SU-DHL-6 (cell line): ENCODE data around the gene DYSF.

Experiments used
- H2AFZ ChIP-seq: fragments of 200-600 bp; sonication (generic); 2 replicates; pipeline ENCODE4 v1.6.1; 2014; ENCODE audit warnings: low read depth, mild to moderate bottlenecking, moderate library complexity, mixed read lengths, antibody characterized with exemption, low read length; ENCODE audit not compliant: severe bottlenecking
- H3F3A ChIP-seq: fragments of 200-600 bp; shearing (Covaris generic); 2 replicates; pipeline ENCODE4 v1.6.0; 2016; ENCODE audit warnings: antibody characterized with exemption, mild to moderate bottlenecking; ENCODE audit not compliant: insufficient read depth
- H3K27ac ChIP-seq: fragments of 200-600 bp; sonication (generic); 2 replicates; pipeline ENCODE4 v1.5.1; 2016; ENCODE audit warnings: low read depth, mild to moderate bottlenecking, low read length, moderate library complexity, mixed read lengths
- H3K27me3 ChIP-seq: fragments of 200-600 bp; sonication (generic), shearing (Covaris generic); 2 replicates; pipeline ENCODE4 v1.6.0; 2014; ENCODE audit warnings: mild to moderate bottlenecking, low read length
- H3K36me3 ChIP-seq: fragments of 200-600 bp; sonication (generic); 2 replicates; pipeline ENCODE4 v1.6.1; 2014; ENCODE audit warnings: mild to moderate bottlenecking, low read length, mixed read lengths
- H3K4me2 ChIP-seq: fragments of 300-600, 200-600 bp; shearing (Covaris generic), sonication (generic); 2 replicates; pipeline ENCODE4 v1.6.0; 2014; ENCODE audit warnings: low read length, low read depth, mild to moderate bottlenecking; ENCODE audit not compliant: poor library complexity, severe bottlenecking
- H3K4me3 ChIP-seq: fragments of 200-600 bp; sonication (generic); 2 replicates; pipeline ENCODE4 v1.5.1; 2014; ENCODE audit warnings: antibody characterized with exemption, low read length, mild to moderate bottlenecking, mixed read lengths; ENCODE audit not compliant: insufficient read depth, poor library complexity, severe bottlenecking
- H3K79me2 ChIP-seq: fragments of 200-600 bp; sonication (generic); 2 replicates; pipeline ENCODE4 v1.6.1; 2014; ENCODE audit warnings: mild to moderate bottlenecking, low read length, moderate library complexity; ENCODE audit not compliant: insufficient read depth
- H3K9ac ChIP-seq: fragments of 200-600 bp; sonication (generic); 2 replicates; pipeline ENCODE4 v1.7.0; 2014; ENCODE audit warnings: mild to moderate bottlenecking, low read length
- H3K9me2 ChIP-seq: fragments of 200-600 bp; sonication (generic); replicated peaks from 2 replicates; pipeline ENCODE4 v1.6.1; 2014; ENCODE audit warnings: low read length; ENCODE audit not compliant: insufficient read depth
- H3K9me3 ChIP-seq: fragments of 200-600 bp; sonication (generic); 2 replicates; pipeline ENCODE4 v1.6.1; 2014; ENCODE audit warnings: low read length, mixed read lengths; ENCODE audit not compliant: insufficient read depth
- H4K20me1 ChIP-seq: fragments of 200-600 bp; sonication (generic); 2 replicates; pipeline ENCODE4 v1.6.1; 2014; ENCODE audit warnings: low read depth, mild to moderate bottlenecking, antibody characterized with exemption, low read length, moderate library complexity, mixed read lengths
- CTCF ChIP-seq: fragments of 200-600 bp; sonication (generic); IDR thresholded peaks from one replicate; pipeline ENCODE4 v1.5.1; 2017; ENCODE audit warnings: antibody characterized with exemption, mild to moderate bottlenecking, low read length, moderate library complexity; ENCODE audit not compliant: insufficient read depth, poor library complexity, severe bottlenecking
- EZH2phosphoT487 ChIP-seq: fragments of 200-600 bp; sonication (generic), shearing (Covaris generic); conservative IDR thresholded peaks from 2 replicates; pipeline ENCODE4 v1.6.1; 2018; ENCODE audit warnings: mild to moderate bottlenecking, antibody characterized with exemption, low read length, moderate library complexity, mixed read lengths

The DYSF gene

GRCh38 chr2:71617266-71617665, 163.9 kb downstream of the DYSF start:
- Histone ChIP-seq H3F3A (no peaks in the 10 kb centered on the region), H3K27ac (no peak overlapping the region), H3K9ac (no peak overlapping the region), H3K9me3 (no peaks in the 10 kb centered on the region), H4K20me1 (no peaks in the 10 kb centered on the region), H3K9me2 (no peaks in the 10 kb centered on the region), H2AFZ (no peak overlapping the region), H3K4me3 (no peak overlapping the region), H3K27me3 (no peaks in the 10 kb centered on the region), H3K4me2 (no peak overlapping the region), H3K79me2 (no peaks in the 10 kb centered on the region), H3K36me3 (no peaks in the 10 kb centered on the region)
- TF ChIP-seq CTCF = no peak
- no peak for TF ChIP-seq EZH2phosphoT487

GRCh38 chr2:71618327-71619113, 165.2 kb downstream of the DYSF start:
- no peaks in the 10 kb centered on the region for H3K9me2 ChIP-seq
- H2AFZ ChIP-seq = no peak overlapping the region
- no peak overlapping the region for H3K27ac ChIP-seq
- TF ChIP-seq CTCF (no peak), EZH2phosphoT487 (no peak)
- H3K4me2 ChIP-seq = no peak overlapping the region
- H3K9me3 ChIP-seq = no peaks in the 10 kb centered on the region
- H3F3A ChIP-seq = no peaks in the 10 kb centered on the region
- no peaks in the 10 kb centered on the region for H4K20me1 ChIP-seq
- H3K27me3 ChIP-seq = no peaks in the 10 kb centered on the region
- H3K36me3 ChIP-seq = no peaks in the 10 kb centered on the region
- H3K9ac ChIP-seq = no peak overlapping the region
- H3K79me2 ChIP-seq = no peaks in the 10 kb centered on the region
- H3K4me3 ChIP-seq = no peak overlapping the region

- H3K4me2 ChIP-seq = no peak overlapping the region
- no peak overlapping the region for H3K4me3 ChIP-seq
- H3K27ac ChIP-seq = no peak overlapping the region
- H3K79me2 ChIP-seq = no peaks in the 10 kb centered on the region
- H4K20me1 ChIP-seq = no peaks in the 10 kb centered on the region
- H2AFZ ChIP-seq = no peak overlapping the region
- no peaks in the 10 kb centered on the region for H3F3A ChIP-seq
- TF ChIP-seq EZH2phosphoT487 (no peak), CTCF (no peak)
- no peak overlapping the region for H3K9ac ChIP-seq
- no peaks in the 10 kb centered on the region for H3K9me3 ChIP-seq
- no peaks in the 10 kb centered on the region for H3K9me2 ChIP-seq
- no peaks in the 10 kb centered on the region for H3K36me3 ChIP-seq
- H3K27me3 ChIP-seq = no peaks in the 10 kb centered on the region
Measured at GRCh38 chr2:71619230-71619741, 165.9 kb downstream of the DYSF start.
